Esophagus muscularis mucosa (tissue), 3 donors: ENCODE results near the gene SORBS1.

Experiments used
- POLR2AphosphoS5 ChIP-seq, 2 donors: sonication (generic); formaldehyde crosslinking; IDR thresholded peaks; one replicate each; pipeline ENCODE4 v1.6.1; 2017; ENCODE audit warnings: antibody characterized with exemption in 2 of 2
- TF ChIP-seq, protein P1 (sequence below), 3 experiments: fragments of 200-600 bp in 2 of 3; fragments of 450-650 bp in 1 of 3; sonication (generic) in 2 of 3; IDR thresholded peaks; one replicate each; pipeline ENCODE4 v1.5.1; 2017 to 2019; ENCODE audit warnings: antibody characterized with exemption in 3 of 3, mild to moderate bottlenecking in 2 of 3, moderate library complexity in 1 of 3

GRCh38 chr10:95308389-95309302 is 252.5 kb downstream of the SORBS1 start:
- TF ChIP-seq, protein P1, sequence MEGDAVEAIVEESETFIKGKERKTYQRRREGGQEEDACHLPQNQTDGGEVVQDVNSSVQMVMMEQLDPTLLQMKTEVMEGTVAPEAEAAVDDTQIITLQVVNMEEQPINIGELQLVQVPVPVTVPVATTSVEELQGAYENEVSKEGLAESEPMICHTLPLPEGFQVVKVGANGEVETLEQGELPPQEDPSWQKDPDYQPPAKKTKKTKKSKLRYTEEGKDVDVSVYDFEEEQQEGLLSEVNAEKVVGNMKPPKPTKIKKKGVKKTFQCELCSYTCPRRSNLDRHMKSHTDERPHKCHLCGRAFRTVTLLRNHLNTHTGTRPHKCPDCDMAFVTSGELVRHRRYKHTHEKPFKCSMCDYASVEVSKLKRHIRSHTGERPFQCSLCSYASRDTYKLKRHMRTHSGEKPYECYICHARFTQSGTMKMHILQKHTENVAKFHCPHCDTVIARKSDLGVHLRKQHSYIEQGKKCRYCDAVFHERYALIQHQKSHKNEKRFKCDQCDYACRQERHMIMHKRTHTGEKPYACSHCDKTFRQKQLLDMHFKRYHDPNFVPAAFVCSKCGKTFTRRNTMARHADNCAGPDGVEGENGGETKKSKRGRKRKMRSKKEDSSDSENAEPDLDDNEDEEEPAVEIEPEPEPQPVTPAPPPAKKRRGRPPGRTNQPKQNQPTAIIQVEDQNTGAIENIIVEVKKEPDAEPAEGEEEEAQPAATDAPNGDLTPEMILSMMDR (IDR thresholded peaks at IDR 0.05) = no peak
- peak; percentile 34 to 74 for TF ChIP-seq POLR2AphosphoS5 (IDR thresholded peaks at IDR 0.05)
